ENCODE results near the gene IGFL3.

- no peak for TF ChIP-seq CTCF (IDR thresholded peaks at IDR 0.05)
- no peak for TF ChIP-seq POLR2A (IDR thresholded peaks at IDR 0.05)
Observed at GRCh38 chr19:46115396-46116106, 8.9 kb downstream of the IGFL3 start.

Data from body of pancreas (tissue), 4 donors.